ENCODE data around the gene PIP4K2B. TPM values are rescaled to one million over a fixed set of nuclear protein-coding genes. Genes with fewer than 3 reads are reported as not detected.

The PIP4K2B gene
- total and polyA plus RNA-seq, 2 of the 8 experiments (the other 6 are each of a cell fraction or from before 2014, with no cell fraction given) = 21.5 to 57.8 TPM

GRCh38 chr17:38719289-38719942, 79.9 kb downstream of the PIP4K2B start:
- peaks cover 0 to 10% (median 7%) of the 10 kb centered on the region in 4 experiments; a peak in 6 of 7 replicates for H3K27me3 ChIP-seq (replicated peaks in 1 of 4; ENCODE audit: control insufficient read depth in 3 of 4, extremely low read depth in 1 of 4, insufficient read depth in 3 of 4, low read length in 3 of 4)
- peak overlapping the region; percentile 65 for H3K4ac ChIP-seq (replicated peaks; ENCODE audit: insufficient read length, low read depth, low read length)
- no peak overlapping the region for H2BK15ac ChIP-seq (ENCODE audit: low read length)
- TF ChIP-seq GTF2F1 (IDR thresholded peaks at IDR 0.05; ENCODE audit: borderline replicate concordance, low read depth, low read length) (no peak), ASH2L (IDR thresholded peaks at IDR 0.05; ENCODE audit: low read length) (no peak), SP4 (IDR thresholded peaks at IDR 0.05; ENCODE audit: low read length) (no peak), ATF2 (IDR thresholded peaks at IDR 0.05; ENCODE audit: low read length) (no peak), EP300 (IDR thresholded peaks at IDR 0.05; ENCODE audit: borderline replicate concordance in 1 of 2, low read depth in 2 of 2, low read length in 2 of 2) (no peak), CHD2 (IDR thresholded peaks at IDR 0.05; ENCODE audit: low read length) (no peak), TAF7 (optimal IDR thresholded peaks at IDR 0.05; ENCODE audit: borderline replicate concordance, low read depth, low read length) (no peak), SUZ12 (IDR thresholded peaks at IDR 0.05; ENCODE audit: low read length) (no peak), EZH2 (IDR thresholded peaks at IDR 0.05; ENCODE audit: low read depth, low read length, severe bottlenecking) (no peak), SP1 (IDR thresholded peaks at IDR 0.05; ENCODE audit: low read depth, low read length) (no peak)
- no peaks in the 10 kb centered on the region for H4K20me1 ChIP-seq (replicated peaks in 1 of 2; ENCODE audit: control insufficient read depth in 1 of 2, insufficient read depth in 2 of 2, low read length in 2 of 2)
- H2BK120ac ChIP-seq (replicated peaks; ENCODE audit: low read depth, low read length) = no peak overlapping the region
- H3K23me2 ChIP-seq (ENCODE audit: low read depth, low read length) = peaks cover 2% of the 10 kb centered on the region; the same call in 1 of the 2 replicates
- H4K91ac ChIP-seq (replicated peaks; ENCODE audit: insufficient read length, low read length) = peak overlapping the region; percentile 47
- H3K23ac ChIP-seq (ENCODE audit: insufficient read length) = no peak overlapping the region
- no peak overlapping the region for H3K56ac ChIP-seq (replicated peaks; ENCODE audit: insufficient read length, low read depth, low read length)
- H3K79me1 ChIP-seq (ENCODE audit: low read depth, low read length) = no peaks in the 10 kb centered on the region
- no peak overlapping the region for H3K14ac ChIP-seq (ENCODE audit: insufficient read length)
- H2BK20ac ChIP-seq (ENCODE audit: low read length) = no peak overlapping the region
- H3K27ac ChIP-seq (ENCODE audit: low read depth, low read length) = no peak overlapping the region
- H3K4me3 ChIP-seq (ENCODE audit: extremely low read depth in 1 of 4, insufficient read depth in 2 of 4, low read depth in 3 of 4, low read length in 4 of 4) = peak overlapping the region in 3 of 4 experiments; percentile 2 to 40 (median 10); a peak in 4 of 8 replicates
- POLR2A ChIA-PET (ENCODE audit: partially characterized antibody) = interaction anchor here (0.5 to 3.7 kb wide), 19 partner anchors 9 to 394 kb away, joined by 3 to 29 read pairs (median 4); partner anchors contain the start of genes CISD3, MLLT6, PSMB3 and RPL23
- H2AK5ac ChIP-seq (ENCODE audit: low read depth, low read length) = no peak overlapping the region
- peaks cover 14 to 32% (median 17%) of the 10 kb centered on the region in 4 experiments for H3K4me1 ChIP-seq (replicated peaks in 1 of 4; ENCODE audit: control insufficient read depth in 3 of 4, insufficient read depth in 4 of 4, low read length in 3 of 4)
- DNase-seq (ENCODE audit: low read depth in 1 of 2, low spot score in 2 of 2) = no peak
- 0 out of 2 replicates have a peak overlapping the region, but pooled peaks have one; percentile 60 for H2BK12ac ChIP-seq (ENCODE audit: low read depth, low read length)
- H4K5ac ChIP-seq (ENCODE audit: insufficient read length, low read depth, low read length) = no peak overlapping the region
- CTCF ChIA-PET (ENCODE audit: partially characterized antibody) = interaction anchor here (0.6 to 7.9 kb wide), 13 partner anchors 9 to 1636 kb away, joined by 3 to 49 read pairs (median 4); partner anchors contain the start of gene MLLT6
- 69% methylated on average over 22 of the region's 29 CpGs; no CpG with 5 or more reads in 1 of the 2 experiments for WGBS, 2 experiments (ENCODE audit: extremely low coverage in 1 of 2, insufficient coverage in 1 of 2, insufficient read length in 1 of 2, insufficient replicate concordance in 2 of 2, low coverage in 1 of 2, low lambda C conversion rate in 2 of 2, missing lambda C conversion rate in 1 of 2)
- no peaks in the 10 kb centered on the region for H3K9me3 ChIP-seq (ENCODE audit: insufficient read depth in 2 of 2, low read depth in 1 of 2, low read length in 1 of 2)
- H2BK5ac ChIP-seq (ENCODE audit: low read depth, low read length) = peak overlapping the region; percentile 78; the same call in 1 of the 2 replicates
- H3K79me2 ChIP-seq (ENCODE audit: control insufficient read depth in 1 of 2, insufficient read depth in 2 of 2, low read length in 2 of 2) = no peaks in the 10 kb centered on the region
- no peak overlapping the region for H3K9ac ChIP-seq (replicated peaks in 1 of 4; ENCODE audit: extremely low read depth in 1 of 4, low read depth in 3 of 4, low read length in 3 of 4)
- peak overlapping the region; percentile 57 to 73 for H3K4me2 ChIP-seq (ENCODE audit: insufficient read depth in 1 of 2, low read depth in 2 of 2, low read length in 2 of 2)
- H2AFZ ChIP-seq (ENCODE audit: low read length) = no peak overlapping the region
- FAIRE-seq = no peak
- H3K18ac ChIP-seq (ENCODE audit: extremely low read depth, low read length) = peak overlapping the region; percentile 48
- H3K36me3 ChIP-seq (ENCODE audit: control insufficient read depth in 2 of 4, insufficient read depth in 4 of 4, low read length in 3 of 4) = no peaks in the 10 kb centered on the region
- H4K8ac ChIP-seq (ENCODE audit: extremely low read depth, insufficient read depth, low read length) = no peak overlapping the region; the same call in 1 of the 2 replicates

Data from H1 (cell line).